ENCODE results near the gene ABHD6. TPM values are rescaled to one million over a fixed set of nuclear protein-coding genes. Genes with fewer than 3 reads are reported as not detected.
"Not testable (repeated sequence)": the region's sequence is repeated elsewhere in the genome, so short reads cannot be mapped to it uniquely, and the experiment has no call there.

The ABHD6 gene
- total RNA-seq, 1 donor from 2014 or later: 48.7 TPM

DNA sequence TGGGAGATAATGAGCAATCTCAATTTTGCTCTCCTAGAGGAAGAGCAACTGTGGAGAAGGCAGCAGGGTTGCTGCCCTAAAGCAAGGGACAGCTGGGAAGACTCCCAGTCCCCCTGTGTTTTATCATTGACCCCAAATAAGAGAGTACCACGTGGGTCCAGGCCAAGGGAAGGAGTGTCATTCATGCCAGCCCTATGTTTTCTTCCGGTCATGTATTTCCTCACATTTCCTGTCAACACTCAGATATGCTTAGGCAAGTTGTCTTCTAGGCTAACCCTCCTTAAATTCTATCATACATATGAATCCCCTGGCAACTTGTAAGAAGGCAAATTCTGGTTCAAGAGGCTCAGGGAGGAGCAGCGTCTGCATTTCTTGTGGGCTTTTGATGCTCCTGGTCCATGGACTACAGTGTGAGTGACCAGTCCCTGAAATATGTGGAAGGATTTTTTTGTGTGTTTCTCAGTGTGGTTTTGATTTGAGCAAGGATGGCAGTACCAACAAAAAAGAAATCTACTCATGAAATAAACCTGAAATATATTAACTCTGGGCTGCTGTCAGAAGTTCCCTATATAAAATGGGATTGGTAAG, 36.5 kb downstream of the ABHD6 start:
- Mint-ChIP-seq H3K4me3 (no peak overlapping the region), H3K9me3 (peaks cover 1% of the 10 kb centered on the region), H3K36me3 (ENCODE audit: low read depth) (peaks cover 78% of the 10 kb centered on the region), H3K27ac (no peak overlapping the region), H3K27me3 (no peaks in the 10 kb centered on the region), H3K4me1 (peaks cover 8% of the 10 kb centered on the region)
- no peak for ATAC-seq (ENCODE audit: low read depth)
- TF ChIP-seq, protein P1, sequence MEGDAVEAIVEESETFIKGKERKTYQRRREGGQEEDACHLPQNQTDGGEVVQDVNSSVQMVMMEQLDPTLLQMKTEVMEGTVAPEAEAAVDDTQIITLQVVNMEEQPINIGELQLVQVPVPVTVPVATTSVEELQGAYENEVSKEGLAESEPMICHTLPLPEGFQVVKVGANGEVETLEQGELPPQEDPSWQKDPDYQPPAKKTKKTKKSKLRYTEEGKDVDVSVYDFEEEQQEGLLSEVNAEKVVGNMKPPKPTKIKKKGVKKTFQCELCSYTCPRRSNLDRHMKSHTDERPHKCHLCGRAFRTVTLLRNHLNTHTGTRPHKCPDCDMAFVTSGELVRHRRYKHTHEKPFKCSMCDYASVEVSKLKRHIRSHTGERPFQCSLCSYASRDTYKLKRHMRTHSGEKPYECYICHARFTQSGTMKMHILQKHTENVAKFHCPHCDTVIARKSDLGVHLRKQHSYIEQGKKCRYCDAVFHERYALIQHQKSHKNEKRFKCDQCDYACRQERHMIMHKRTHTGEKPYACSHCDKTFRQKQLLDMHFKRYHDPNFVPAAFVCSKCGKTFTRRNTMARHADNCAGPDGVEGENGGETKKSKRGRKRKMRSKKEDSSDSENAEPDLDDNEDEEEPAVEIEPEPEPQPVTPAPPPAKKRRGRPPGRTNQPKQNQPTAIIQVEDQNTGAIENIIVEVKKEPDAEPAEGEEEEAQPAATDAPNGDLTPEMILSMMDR (IDR thresholded peaks at IDR 0.05): no peak
- no peak for DNase-seq
- POLR2A ChIA-PET: no interaction called here
- CTCF ChIA-PET: no interaction called here
- intact Hi-C loops (cut with micrococcal nuclease): loop anchor here (5.0 kb wide), 1 partner anchor 37 kb away; the partner anchor contains the start of gene ABHD6

- Mint-ChIP-seq H3K27ac (no peak overlapping the region), H3K9me3 (peaks cover 1% of the 10 kb centered on the region), H3K4me1 (no peaks in the 10 kb centered on the region), H3K27me3 (no peaks in the 10 kb centered on the region), H3K4me3 (no peak overlapping the region), H3K36me3 (ENCODE audit: low read depth) (peaks cover 91% of the 10 kb centered on the region)
- POLR2A ChIA-PET: no interaction called here
- intact Hi-C loops (cut with micrococcal nuclease): no loop called here
- no peak for ATAC-seq (ENCODE audit: low read depth)
- TF ChIP-seq, protein P1 (IDR thresholded peaks at IDR 0.05): no peak
- CTCF ChIA-PET: interaction anchor here (1.7 kb wide), 1 partner anchor 104 kb away, joined by 4 read pairs; no protein-coding TSS in a partner anchor
- DNase-seq: no peak
These were observed 43.5 kb downstream of the ABHD6 start for GRCh38 chr3:58281069-58281468.

DNA sequence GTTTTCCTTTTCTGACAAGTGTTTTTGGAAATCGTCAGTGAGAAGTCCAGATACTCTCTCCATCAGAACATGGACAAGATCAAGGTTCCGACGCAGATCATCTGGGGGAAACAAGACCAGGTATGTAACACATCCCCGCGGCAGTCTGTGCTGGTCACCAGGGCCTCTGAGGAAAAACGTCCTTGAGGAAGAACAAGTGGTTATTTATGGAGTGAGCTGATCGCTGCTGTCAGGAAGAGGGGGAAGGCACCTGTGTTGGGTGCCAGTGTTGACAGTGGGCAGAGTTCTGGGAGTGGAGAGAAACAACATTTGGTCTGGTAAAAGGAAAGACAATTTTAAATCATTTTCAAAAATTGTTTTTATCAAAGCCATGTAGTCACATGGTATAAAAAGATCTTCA, 47.7 kb downstream of the ABHD6 start:
- Mint-ChIP-seq H3K9me3 (no peaks in the 10 kb centered on the region), H3K36me3 (ENCODE audit: low read depth) (peaks cover 74% of the 10 kb centered on the region), H3K27me3 (no peaks in the 10 kb centered on the region), H3K27ac (no peak overlapping the region), H3K4me3 (no peak overlapping the region), H3K4me1 (no peaks in the 10 kb centered on the region)
- DNase-seq (no peak), ATAC-seq (ENCODE audit: low read depth) (no peak)
- ChIA-PET POLR2A (no interaction called here), CTCF (interaction anchor here (1.4 kb wide), 1 partner anchor 67 kb away, joined by 3 read pairs; no protein-coding TSS in a partner anchor)
- TF ChIP-seq, protein P1 (IDR thresholded peaks at IDR 0.05): no peak
- intact Hi-C loops (cut with micrococcal nuclease): no loop called here

DNA sequence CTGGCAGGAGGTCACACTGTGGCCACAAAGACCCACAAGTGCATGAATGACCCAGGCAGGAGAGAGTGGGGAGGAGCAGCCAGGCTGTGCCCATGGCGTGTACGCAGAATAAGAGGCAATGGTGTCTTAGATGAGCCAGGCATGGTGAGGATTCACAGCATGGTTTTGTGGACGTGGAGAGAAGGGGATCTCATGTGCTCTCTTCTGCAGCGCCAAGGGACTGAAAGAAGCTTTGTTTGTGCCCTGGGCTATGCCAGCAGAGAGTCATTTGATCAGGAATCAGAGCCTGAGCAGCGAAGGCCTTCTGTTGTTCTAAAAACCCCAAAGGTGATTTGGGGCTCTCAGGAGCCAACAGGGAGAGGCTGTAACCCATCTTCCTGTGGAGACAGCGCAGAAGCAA, 49.8 kb downstream of the ABHD6 start:
- ChIA-PET CTCF (interaction anchor here (1.2 kb wide), 1 partner anchor 12 kb away, joined by 4 read pairs; no protein-coding TSS in a partner anchor), POLR2A (interaction anchor here (1.0 kb wide), 1 partner anchor 70 kb away, joined by 3 read pairs; no protein-coding TSS in a partner anchor)
- Mint-ChIP-seq H3K27ac (no peak overlapping the region), H3K27me3 (no peaks in the 10 kb centered on the region), H3K36me3 (ENCODE audit: low read depth) (peaks cover 69% of the 10 kb centered on the region), H3K9me3 (no peaks in the 10 kb centered on the region), H3K4me1 (no peaks in the 10 kb centered on the region), H3K4me3 (no peak overlapping the region)
- intact Hi-C loops (cut with micrococcal nuclease): no loop called here
- DNase-seq: no peak
- TF ChIP-seq, protein P1 (IDR thresholded peaks at IDR 0.05): no peak
- no peak for ATAC-seq (ENCODE audit: low read depth)

DNA sequence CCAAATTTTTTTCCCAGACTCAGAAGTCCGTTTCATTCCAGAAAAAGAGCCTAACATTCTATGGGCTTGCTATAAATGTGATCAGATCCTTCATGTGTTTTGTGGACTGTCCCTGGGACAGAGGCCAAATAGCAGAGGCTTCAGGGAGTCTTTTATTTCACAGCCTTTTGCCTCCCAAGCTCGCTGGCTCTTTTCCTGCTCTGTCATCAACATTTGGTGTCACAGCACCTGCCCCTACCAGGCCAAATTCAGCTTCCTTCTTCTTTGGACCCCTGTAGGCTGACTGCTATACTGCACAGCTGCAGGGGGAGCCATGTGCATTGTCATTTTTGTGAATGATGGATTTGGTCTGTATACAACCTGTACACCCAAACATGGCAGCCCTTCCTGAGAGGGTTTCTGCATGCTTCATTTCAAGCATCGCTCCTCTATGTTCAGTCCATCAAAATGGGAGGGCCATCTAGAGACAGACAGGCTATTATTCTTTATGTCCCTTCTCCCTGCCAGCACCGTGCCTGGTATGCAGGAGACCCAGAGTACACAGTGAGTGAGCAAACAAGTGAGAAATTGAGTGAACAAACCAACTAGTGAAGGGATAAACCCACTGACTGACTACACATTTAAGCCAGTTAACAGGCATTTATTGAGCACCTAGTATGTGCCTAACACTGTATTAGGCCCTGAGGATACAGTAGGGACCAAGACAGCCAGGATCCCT, 50.6 kb downstream of the ABHD6 start:
- Mint-ChIP-seq H3K27me3 (no peaks in the 10 kb centered on the region), H3K4me1 (no peaks in the 10 kb centered on the region), H3K9me3 (no peaks in the 10 kb centered on the region), H3K36me3 (ENCODE audit: low read depth) (peaks cover 65% of the 10 kb centered on the region), H3K4me3 (no peak overlapping the region), H3K27ac (no peak overlapping the region)
- CTCF ChIA-PET: interaction anchor here (0.7 to 1.2 kb wide), 2 partner anchors 11 to 39 kb away, joined by 3 to 4 read pairs; no protein-coding TSS in a partner anchor
- POLR2A ChIA-PET: interaction anchor here (1.0 kb wide), 1 partner anchor 71 kb away, joined by 3 read pairs; no protein-coding TSS in a partner anchor
- no peak for DNase-seq
- intact Hi-C loops (cut with micrococcal nuclease): no loop called here
- TF ChIP-seq, protein P1 (IDR thresholded peaks at IDR 0.05): no peak
- ATAC-seq (ENCODE audit: low read depth): no peak

- DNase-seq; H3K9me3 Mint-ChIP-seq; ATAC-seq (ENCODE audit: low read depth); H3K4me3 Mint-ChIP-seq; intact Hi-C loops (cut with micrococcal nuclease); H3K4me1 Mint-ChIP-seq; H3K27ac Mint-ChIP-seq; H3K27me3 Mint-ChIP-seq; POLR2A ChIA-PET: not testable (repeated sequence)
- H3K36me3 Mint-ChIP-seq (ENCODE audit: low read depth): peaks cover 66% of the 10 kb centered on the region
- CTCF ChIA-PET: interaction anchor here (0.7 kb wide), 1 partner anchor 40 kb away, joined by 3 read pairs; no protein-coding TSS in a partner anchor
These were observed 51.5 kb downstream of the ABHD6 start for GRCh38 chr3:58288964-58289613.

DNA sequence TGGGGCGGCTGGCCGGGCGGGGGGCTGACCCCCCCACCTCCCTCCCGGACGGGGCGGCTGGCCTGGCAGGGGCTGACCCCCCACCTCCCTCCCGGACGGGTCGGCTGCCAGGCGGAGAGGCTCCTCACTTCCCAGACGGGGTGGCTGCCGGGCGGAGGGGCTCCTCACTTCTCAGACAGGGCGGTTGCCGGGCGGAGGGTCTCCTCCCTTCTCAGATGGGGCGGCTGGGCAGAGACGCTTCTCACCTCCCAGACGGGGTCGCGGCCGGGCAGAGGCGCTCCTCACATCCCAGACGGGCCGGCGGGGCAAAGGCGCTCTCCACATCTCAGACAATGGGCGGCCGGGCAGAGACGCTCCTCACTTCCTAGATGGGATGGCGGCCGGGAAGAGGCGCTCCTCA, 52.9 kb downstream of the ABHD6 start:
- H3K27ac Mint-ChIP-seq; H3K4me1 Mint-ChIP-seq; ATAC-seq (ENCODE audit: low read depth); intact Hi-C loops (cut with micrococcal nuclease); CTCF ChIA-PET; H3K9me3 Mint-ChIP-seq; POLR2A ChIA-PET; DNase-seq; H3K27me3 Mint-ChIP-seq; H3K4me3 Mint-ChIP-seq: not testable (repeated sequence)
- H3K36me3 Mint-ChIP-seq (ENCODE audit: low read depth): peaks cover 54% of the 10 kb centered on the region
